COLO829 (cell line): ENCODE data around the gene DEGS2.
"Not testable (repeated sequence)": the region's sequence is repeated elsewhere in the genome, so short reads cannot be mapped to it uniquely, and the experiment has no call there.

Experiments used
- DNase-seq: peaks from one replicate; pipeline ENCODE4 v3.0.0; 2012; ENCODE audit warnings: low spot score

DEGS2 gene

DNA sequence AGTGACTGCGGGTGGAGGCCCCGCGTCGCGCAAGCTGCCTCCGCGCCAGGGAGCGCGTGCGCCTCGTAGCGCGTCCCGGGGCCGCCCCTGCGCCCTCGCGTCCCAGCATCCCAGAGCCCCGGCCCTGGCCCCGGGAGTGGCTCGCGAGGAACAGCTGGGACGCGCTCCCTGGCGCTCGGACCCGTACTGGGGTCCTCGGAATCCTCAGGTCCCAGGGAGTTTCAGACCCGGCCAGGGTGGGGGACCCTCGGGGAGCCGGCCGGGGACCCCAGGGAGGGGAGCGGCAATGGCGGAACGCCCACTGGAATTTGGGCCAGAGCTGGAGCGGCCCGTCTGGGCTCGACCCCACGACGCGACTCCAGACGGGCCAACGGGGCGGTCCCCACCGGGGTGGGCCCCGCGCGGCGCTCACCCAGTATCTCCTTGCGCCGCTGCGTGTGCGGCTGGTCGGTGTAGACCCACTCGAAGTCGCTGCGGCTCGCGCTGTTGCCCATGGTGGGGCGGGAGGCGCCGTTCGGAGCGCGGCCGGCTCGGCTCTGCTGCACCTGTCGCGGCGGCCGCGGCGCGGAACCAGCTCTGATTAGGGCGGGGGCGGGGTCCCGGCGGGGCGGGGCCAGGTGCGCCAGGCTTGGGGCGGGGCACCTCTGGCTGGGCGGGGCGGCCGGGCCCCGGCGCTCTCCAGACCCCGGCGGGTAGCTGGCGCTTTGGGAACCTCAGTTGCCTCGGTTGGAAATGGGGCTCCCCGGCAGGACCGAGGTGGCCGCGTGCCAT, at the start of gene DEGS2:
Gene DEGS2, minus strand, starts transcription at position 552 of the 771 bp plus-strand sequence. Its CDS starts 58 bp downstream, at position 494.
- DNase-seq: no peak

DNA sequence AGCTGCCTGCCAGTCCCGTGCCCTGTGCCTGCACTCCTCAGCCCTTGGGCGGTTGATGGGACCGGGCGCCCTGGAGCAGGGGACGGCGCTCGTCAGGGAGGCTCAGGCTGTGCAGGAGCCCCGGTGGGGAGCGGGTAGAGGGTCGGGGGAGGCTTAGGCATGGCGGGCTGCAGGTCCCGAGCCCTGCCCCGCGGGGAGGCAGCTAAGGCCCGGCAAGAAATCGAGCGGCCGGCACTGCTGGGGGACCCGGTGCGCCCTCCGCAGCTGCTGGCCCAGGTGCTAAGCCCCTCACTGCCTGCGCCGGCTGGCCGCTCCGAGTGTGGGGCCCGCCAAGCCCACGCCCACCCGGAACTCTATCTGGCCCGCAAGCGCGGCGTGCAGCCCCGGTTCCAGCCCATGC, 48.7 kb upstream of the DEGS2 start:
- not testable (repeated sequence) for DNase-seq

DNA sequence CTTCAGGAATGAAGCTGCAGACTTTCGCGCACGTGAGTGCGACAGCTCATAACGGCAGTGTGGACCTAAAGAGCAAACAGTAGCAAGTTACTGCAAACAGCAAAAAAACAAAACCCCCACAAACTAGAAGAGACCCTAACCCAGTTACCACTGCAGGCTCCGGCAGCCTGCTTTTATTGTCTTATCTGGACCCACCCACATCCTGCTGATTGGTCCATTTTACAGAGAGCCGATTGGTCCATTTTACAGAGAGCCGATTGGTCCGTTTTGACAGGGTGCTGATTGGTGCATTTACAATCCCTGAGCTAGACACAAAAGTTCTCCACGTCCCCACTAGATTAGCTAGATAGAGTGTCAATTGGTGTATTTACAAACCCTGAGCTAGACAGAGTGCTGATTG, 48.1 kb upstream of the DEGS2 start:
- DNase-seq: not testable (repeated sequence)

DNA sequence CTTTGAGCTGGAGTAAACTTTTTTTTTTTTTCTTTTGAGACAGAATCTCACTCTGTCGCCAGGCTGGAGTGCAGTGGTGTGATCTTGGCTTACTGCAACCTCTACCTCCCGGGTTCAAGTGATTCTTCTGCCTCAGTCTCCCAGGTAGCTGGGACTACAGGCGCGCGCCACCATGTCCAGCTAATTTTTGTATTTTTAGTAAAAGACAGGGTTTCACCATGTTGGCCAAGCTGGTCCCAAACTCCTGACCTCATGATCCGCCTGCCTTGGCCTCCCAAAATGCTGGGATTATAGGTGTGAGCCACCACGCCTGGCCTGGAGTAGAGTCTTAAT, 45.4 kb upstream of the DEGS2 start:
- not testable (repeated sequence) for DNase-seq

DNA sequence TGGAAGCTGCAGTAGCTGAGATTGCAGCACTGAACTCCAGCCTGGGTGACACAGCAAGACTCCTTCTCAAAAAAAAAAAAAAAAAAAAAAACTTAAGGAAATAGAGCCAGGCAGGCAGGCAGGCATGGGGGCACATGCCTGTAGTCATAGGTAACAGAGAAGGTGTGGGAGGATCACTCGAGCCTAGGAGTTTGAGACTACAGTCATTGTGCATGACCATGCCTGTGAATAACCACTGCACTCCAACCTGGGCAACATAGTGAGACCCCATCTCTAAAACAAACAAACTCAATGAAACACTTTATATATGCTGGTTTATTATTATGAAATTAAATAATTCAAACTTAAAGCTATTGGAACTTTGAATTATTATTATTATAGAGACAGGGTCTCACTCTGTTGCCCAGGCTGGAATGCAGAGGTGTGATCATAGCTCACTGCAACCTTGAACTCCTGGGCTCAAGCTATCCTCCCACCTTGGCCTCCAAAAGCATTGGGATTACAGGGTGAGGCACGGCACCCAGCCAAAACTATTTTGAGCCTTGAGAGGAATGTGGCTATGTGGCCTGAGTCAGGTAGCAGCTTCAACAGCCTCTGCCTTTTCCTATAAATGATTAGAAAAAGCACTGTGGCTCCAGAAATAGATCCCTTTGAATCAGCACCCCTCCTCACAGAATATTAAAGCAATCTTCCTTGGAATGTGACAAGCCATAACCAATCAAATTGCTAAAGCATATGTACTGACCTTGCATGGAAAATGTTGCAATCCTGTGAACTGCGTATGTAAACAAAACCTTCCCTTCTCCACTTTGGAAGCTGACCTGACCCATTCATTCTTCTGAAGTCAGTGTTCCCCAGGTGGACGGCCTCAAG, 44.8 kb upstream of the DEGS2 start:
- DNase-seq: no peak

DNA sequence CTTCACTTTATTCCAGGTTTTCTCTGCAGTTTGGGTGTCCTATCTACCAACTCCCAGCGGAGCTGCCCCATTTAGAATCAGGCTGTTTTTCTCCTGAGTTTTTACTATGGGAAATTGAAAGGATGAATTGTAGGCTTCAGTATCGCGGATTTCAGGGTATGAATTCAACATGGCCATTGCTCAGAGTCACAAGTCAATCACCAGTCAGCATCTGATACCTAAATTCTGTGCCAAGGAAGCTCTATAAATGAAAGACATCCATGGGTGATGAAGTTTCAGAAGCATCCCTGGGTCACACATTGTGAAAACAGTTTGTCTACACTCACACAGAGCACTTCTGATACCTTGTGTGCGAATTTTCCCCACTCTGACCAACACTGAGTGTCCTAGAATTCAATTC, 43.7 kb upstream of the DEGS2 start:
- no peak for DNase-seq

DNA sequence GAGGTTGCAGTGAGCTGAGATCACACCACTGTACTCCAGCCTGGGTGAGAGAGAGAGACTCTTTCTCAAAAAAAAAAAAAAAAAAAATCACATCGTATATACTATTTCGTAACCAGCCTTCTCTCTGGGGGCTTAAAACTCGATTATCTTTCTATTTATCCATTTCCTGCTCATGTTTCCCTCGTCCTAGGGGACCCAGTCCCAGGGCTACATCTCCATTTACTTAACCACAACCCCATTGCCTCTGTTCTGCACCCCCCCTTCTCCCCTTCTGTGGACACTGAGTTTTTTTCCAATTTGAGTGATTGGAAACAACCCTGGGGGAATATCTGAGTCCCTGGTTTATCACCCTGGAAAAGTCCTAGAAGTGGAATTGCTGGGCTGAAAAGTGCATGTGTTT, 43.3 kb upstream of the DEGS2 start:
- DNase-seq: no peak

DNA sequence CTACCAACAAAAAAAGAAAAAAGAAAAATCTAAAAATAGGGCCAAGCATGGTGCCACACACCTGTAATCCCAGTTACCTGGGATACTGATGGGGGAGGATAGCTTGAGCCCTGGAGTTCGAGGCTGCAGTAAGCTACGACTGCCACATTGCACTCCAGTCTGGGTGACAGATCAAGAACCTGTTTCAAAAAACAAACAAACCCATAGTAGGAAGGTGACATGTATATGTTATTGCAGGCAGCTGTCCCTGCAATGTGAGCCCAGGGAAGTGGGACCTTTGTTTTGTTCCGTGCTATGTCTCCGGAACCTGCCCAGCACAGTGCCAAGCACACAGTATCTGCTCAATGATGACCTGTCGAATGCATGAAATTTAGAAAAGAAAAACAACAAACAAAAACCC, 42.3 kb upstream of the DEGS2 start:
- no peak for DNase-seq

DNA sequence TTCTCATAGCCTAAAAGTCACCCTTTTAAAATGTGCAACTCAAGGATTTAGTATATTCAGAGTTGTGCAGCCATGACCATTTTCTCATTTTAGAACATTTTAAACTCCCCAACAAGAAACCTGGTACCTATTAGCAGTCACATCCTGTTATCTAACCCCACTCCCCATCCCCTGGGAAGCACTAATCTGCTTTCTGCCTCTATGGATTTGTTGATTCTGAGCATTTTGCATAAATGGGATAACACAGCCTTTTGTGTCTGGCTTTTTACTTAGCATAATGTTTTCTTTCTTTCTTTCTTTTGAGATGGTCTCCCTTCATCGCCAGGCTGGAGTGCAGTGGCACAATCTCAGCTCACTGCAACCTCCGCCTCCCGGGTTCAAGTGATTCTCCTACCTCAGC, 40.9 kb upstream of the DEGS2 start:
- DNase-seq: no peak

DNA sequence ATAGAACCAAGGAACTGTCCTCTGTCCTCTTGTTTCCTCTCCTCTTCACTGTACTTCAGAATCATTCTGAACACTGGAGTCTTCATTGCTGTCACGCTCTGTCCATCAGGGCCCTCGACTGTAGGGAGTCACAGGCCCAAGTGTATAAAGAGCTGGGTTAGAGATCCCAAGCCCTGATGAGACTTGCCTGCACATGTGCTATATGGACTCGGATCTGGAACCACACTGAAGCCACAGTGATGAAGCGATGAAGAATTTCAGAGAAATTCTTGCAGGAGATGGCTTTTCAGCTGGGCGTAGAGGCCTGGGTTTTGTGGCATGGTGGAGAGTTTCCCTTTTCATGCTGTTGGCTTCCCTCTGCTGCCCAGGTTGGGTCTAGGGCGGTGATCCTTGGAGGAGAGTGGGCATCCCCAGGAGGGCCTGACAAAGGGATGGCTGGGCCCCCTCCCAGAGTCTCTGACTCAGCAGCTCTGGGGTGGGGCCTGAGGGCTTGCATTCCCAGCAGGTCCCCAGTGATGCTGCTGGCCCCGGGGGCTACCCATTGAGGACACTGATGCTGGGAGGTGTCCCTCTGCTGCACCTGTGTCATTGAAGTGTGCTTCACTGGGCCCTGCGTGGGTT, 39.9 kb upstream of the DEGS2 start:
- DNase-seq: no peak

DNA sequence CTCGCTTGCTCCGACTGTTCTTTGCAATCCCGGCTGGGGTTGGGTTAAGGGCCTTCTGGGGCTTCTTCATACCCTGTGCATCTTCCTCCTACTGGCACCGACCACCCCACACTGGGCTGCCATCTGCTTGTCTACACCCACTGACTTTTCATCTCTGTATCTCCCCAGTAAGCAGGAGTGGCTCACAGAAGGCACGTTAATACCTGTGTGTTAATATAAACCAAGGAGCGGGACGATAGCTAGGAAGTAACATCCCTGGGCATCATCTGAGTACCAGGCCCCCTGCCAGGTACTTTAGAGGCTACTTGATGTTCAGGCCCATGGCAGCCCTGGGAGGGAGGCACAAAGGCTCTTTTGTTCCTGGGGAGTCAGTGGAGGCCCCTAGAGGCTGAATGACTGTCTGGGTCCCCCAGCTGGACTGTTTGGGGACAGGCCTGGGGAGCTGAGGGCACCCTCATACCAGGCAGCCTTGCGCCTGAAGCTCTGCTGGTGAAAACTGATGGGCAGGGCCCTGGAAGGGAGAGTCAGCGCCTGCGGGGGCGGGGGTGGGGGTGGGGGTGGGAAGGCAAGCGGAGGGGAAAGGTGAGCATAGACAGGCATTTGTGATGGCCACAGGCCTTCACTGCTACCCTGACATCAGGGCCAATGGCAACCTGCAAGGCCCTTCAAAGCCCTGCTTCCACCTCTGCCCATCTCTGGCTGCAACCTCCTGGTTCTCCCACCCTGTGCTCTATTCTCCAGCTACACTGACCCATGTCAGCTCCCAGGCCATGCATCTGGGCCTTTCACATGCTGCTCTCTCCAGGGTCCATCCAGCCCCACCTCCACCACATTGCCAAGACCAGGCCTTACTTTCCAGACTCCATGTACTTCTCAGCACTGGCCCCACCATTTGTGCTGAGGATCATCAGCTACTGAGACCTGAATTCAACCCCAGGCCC, 34.2 kb upstream of the DEGS2 start:
- DNase-seq: peak; percentile 33

DNA sequence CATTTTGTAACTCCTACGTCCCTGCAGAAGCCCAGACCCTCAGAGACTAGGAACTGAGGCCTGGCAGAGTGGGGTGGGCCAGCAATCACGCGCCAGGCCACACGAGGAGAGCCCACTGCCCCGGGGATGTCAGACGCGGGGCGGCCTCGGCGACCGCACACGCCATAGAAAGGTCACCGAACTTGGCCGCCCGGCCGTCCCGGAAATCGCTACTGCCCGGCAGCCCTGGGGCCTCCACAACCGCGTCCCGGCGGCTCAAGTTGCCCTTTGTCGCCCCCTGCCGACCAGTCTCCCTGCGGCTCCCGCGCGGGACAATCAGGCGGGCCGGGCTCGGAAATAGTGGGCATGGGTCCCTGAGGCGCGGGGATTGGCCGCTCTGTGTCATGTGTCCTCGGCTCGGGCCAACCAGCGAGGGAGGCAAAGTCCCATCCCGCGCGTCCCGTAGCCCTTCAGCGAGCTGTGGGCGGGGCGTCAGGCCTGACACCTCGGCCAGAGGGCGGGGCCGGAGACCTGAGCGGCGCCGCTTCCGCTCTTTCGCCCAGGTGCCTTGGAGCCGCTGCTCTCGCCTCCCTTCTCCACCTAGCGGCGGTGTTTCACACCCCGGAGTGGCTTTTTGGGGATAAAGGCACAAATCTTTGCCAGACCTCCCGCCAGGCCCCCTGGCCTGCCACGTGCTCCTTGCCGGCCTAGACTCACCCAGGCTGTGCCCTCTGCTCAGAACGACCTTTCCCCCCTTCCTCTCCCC, 33.4 kb upstream of the DEGS2 start:
- DNase-seq: peak; percentile 98

DNA sequence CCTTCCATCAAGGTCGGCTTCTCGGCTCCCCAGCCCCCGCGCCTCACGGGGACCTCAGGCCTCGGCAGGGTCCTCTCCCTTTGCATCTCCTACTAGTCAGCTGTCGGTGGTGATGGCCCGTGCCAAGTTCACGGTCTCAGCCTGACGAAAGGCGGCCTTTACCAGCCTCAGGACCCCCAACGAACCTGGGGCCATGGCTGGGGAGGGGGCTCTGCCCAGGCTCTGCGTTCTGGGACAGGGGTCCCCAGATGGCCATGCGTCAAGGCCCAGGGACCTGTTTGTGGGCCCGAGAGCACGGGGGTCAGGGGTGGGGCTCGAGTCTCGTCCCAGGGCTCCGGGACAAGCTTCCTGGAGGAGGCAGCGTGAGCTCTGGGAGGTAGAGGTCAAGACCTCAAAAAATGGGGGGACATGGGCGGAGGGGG, 32.8 kb upstream of the DEGS2 start:
- no peak for DNase-seq

DNA sequence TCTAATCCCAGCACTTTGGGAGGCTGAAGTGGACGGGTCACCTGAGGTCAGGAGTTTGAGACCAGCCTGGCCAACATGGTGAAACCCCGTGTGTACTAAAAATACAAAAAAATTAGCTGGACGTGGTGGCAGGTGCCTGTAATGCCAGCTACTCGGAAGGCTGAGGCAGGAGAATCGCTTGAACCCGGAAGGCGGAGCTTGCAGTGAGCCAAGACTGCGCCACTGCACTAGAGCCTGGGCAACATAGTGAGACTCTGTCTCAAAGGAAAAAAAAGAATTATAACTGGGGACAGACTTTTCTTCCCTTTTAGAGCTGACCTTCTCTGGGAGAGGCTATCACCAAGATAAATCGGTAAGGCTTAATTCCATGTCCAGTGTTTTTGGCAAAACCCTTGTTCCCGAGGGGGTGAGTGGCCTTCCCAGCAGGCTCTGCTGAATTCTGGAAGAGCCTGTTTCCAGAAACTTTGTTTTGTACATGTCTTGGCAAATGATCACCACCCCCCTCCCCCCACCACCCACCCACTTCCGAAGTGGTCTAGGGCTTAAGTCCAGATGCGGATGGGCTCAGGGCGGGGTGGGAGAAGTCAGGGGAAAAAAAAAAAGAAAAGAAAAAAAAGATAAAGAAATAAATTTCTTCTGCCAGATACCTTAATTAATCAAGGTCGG, 32.3 kb upstream of the DEGS2 start:
- DNase-seq: no peak

DNA sequence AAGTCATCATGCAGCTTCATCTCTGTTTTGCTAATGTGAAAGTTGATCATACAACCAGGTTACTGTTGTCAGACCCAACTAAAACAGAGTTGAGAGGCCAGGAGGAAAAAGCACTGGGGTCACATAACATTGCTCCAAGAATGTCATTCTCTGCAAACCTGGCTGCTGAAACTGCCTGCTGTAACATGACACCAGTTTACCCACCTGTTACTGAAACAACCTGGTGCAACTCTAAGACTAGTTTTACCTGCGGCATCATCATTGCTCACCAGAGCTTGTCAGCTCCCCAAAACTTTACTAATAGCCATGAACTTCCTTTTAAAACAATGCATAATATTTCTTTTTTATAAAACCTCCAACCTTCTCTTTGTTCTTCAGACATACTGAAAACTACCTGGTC, 30.7 kb upstream of the DEGS2 start:
- no peak for DNase-seq

DNA sequence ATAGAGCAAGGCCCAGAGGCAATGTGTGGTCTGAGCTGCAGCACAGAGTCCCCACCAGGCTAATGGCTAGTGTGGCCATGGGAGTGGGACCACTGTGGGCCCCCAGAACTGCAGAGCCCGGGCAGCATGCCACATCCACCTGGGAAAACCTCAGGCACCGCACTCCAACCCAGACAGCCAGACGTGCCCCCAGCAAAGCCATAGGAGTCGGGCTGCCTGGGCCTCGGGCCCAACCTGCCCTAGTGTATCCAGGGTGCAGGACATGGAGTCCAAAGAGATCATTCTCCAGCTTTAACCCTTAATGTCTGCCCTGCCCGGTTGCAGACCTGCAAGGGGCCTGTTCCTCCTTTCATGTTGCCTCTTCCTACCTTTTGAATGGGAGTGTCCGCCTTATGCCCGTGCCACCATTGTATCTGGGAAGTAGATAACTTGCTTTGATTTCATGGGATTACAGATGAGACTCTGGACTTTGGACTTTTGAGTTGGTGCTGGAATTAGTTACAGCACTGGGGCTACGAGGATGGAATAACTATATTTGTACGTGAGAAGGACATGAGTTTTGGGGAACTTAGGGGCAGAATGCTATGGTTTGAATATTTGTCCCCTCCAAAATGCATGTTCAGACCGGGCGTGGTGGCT, 29.1 kb upstream of the DEGS2 start:
- no peak for DNase-seq

DNA sequence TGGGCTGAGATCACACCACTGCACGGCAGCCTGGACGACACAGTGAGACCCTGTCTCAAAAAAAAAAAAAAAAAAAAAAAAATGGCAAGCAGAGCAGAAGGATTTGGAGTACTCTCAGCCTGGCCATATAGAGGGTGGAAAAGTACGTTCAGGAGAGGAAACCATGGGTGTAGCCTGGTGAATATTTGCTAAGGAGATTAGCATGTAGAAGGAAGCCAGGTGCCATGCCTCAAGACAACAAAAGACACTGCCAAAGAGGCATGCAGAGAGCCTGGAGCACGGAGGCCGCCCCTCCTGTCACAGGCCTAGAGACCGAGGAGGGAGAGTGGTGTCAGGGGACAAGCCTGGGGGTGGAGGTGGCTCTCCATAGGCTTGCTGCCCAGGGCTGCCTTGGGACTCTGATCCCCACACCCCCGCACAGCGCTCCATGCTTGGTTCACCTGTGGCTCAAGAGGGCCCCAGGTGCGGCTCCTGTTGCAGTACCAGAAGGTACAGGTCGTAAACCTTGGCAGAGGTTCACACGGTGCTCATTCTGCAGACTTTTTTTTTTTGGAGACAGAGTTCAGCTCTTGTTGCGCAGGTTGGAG, 27.9 kb upstream of the DEGS2 start:
- no peak for DNase-seq

DNA sequence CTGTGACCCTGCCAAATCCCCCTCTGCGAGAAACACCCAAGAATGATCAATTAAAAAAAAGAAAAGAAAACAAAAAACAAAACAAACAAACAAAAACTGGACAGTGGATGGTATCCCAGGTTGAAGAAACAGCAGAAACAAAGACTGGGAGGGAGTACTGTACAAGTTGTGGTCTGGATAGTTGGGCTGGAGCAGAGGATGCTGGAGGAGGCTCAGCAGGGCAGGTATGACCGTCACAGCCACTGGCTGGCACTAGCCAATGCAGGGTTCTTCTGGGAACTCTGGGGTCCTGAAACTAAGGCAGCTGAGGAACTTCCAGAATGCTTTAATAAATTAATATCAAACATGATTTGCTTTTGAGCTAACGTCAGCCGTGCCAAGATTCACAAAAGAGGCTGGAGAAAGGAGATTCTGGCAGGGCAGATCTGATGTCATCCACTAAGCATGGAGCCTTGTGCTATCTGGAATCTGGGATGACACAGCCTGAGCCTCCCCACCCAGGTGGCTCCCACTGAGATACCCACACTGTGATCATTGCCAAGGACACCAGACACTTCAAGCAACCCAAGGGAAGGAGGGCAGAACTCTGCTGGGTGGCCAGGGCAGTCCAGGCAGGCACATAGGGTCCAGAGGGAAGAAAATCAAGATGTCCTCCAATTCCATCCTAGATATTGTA, 22.6 kb upstream of the DEGS2 start:
- not testable (repeated sequence) for DNase-seq

DNA sequence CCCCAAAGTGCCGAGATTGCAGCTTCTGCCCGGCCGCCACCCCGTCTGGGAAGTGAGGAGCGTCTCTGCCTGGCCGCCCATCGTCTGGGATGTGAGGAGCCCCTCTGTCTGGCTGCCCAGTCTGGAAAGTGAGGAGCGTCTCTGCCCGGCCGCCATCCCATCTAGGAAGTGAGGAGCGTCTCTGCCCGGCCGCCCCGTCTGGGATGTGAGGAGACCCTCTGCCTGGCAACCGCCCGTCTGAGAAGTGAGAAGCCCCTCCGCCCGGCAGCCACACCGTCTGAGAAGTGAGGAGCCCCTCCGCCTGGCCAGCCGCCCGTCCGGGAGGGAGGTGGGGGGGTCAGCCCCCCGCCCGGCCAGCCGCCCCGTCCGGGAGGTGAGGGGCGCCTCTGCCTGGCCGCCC, 21.2 kb upstream of the DEGS2 start:
- DNase-seq: not testable (repeated sequence)
